HUES64 (cell line): ENCODE results near the gene FAM72C.
A peak's percentile ranks its signal among the peaks of the same experiment; 100 is the strongest.
"Not testable (repeated sequence)": the region's sequence is repeated elsewhere in the genome, so short reads cannot be mapped to it uniquely, and the experiment has no call there.

ENCODE experiments used
- H3K27ac ChIP-seq: 2 replicates; pipeline ENCODE4 v1.7.0; 2013; ENCODE audit warnings: low read depth, low read length, inconsistent platforms
- H3K27me3 ChIP-seq: 2 replicates; pipeline ENCODE4 v1.6.1; 2013; ENCODE audit warnings: mild to moderate bottlenecking, low read length; ENCODE audit not compliant: insufficient read depth
- H3K36me3 ChIP-seq: 2 replicates; pipeline ENCODE4 v1.6.1; 2013; ENCODE audit warnings: mild to moderate bottlenecking, low read length; ENCODE audit not compliant: insufficient read depth
- H3K4me1 ChIP-seq: 2 replicates; pipeline ENCODE4 v1.6.1; 2013; ENCODE audit warnings: mild to moderate bottlenecking, low read length, moderate library complexity; ENCODE audit not compliant: insufficient read depth
- H3K4me3 ChIP-seq: 2 replicates; pipeline ENCODE4 v1.5.1; 2013; ENCODE audit warnings: mild to moderate bottlenecking, low read length, moderate library complexity
- H3K9ac ChIP-seq: 2 replicates; pipeline ENCODE4 v1.6.1; 2013; ENCODE audit warnings: mild to moderate bottlenecking, low read depth, low read length
- H3K9me3 ChIP-seq: 2 replicates; pipeline ENCODE4 v1.6.1; 2013; ENCODE audit warnings: low read depth, low read length; ENCODE audit not compliant: insufficient read depth
- WGBS: fragments of 150-250, 120-280 bp; methylation state at CpG from one replicate; pipeline ENCODE4 v1.1.7; 2013; ENCODE audit warnings: missing lambda C conversion rate; 5-methylcytosine and 5-hydroxymethylcytosine counted together

Gene FAM72C

GRCh38 chr1:144002141-144002881 lies 30.5 kb upstream of the FAM72C start:
- WGBS, result 44% methylated on average over 3 of the region's 7 CpGs
- not testable (repeated sequence) for H3K4me1 ChIP-seq, H3K9me3 ChIP-seq, H3K4me3 ChIP-seq, H3K27me3 ChIP-seq, H3K27ac ChIP-seq, H3K9ac ChIP-seq, H3K36me3 ChIP-seq

GRCh38 chr1:144001077-144001476 lies 29.3 kb upstream of the FAM72C start:
- H3K36me3 ChIP-seq, H3K27ac ChIP-seq, H3K9me3 ChIP-seq, H3K27me3 ChIP-seq, H3K4me1 ChIP-seq, H3K4me3 ChIP-seq, H3K9ac ChIP-seq: not testable (repeated sequence)
- 88% methylated on average over 1 of the region's 8 CpGs for WGBS

- WGBS, result no CpG with 5 or more reads among the region's 6 CpGs
- H3K4me1 ChIP-seq, H3K9ac ChIP-seq, H3K27me3 ChIP-seq, H3K4me3 ChIP-seq, H3K27ac ChIP-seq, H3K36me3 ChIP-seq, H3K9me3 ChIP-seq: not testable (repeated sequence)
These were observed 24.2 kb upstream of the FAM72C start for GRCh38 chr1:143996020-143996419.

- WGBS, result no CpG with 5 or more reads among the region's 7 CpGs
- H3K27me3 ChIP-seq, H3K36me3 ChIP-seq, H3K27ac ChIP-seq, H3K4me3 ChIP-seq, H3K9ac ChIP-seq, H3K4me1 ChIP-seq, H3K9me3 ChIP-seq: not testable (repeated sequence)
These were observed 21.6 kb upstream of the FAM72C start for GRCh38 chr1:143993301-143993907.

- H3K9ac ChIP-seq, H3K27ac ChIP-seq, H3K9me3 ChIP-seq, H3K27me3 ChIP-seq, H3K4me1 ChIP-seq, H3K4me3 ChIP-seq, H3K36me3 ChIP-seq: not testable (repeated sequence)
- no CpG with 5 or more reads among the region's 4 CpGs for WGBS
These were observed 18.9 kb upstream of the FAM72C start for GRCh38 chr1:143990699-143991098.

- not testable (repeated sequence) for H3K4me1 ChIP-seq, H3K9ac ChIP-seq, H3K9me3 ChIP-seq, H3K4me3 ChIP-seq, H3K27me3 ChIP-seq, H3K36me3 ChIP-seq, H3K27ac ChIP-seq
- no CpG with 5 or more reads among the region's 1 CpG for WGBS
These were observed 17.9 kb upstream of the FAM72C start for GRCh38 chr1:143989719-143990118.

GRCh38 chr1:143989427-143989712 lies 17.6 kb upstream of the FAM72C start:
- H3K27ac ChIP-seq, H3K27me3 ChIP-seq, H3K9me3 ChIP-seq, H3K4me1 ChIP-seq, H3K36me3 ChIP-seq, H3K9ac ChIP-seq, H3K4me3 ChIP-seq: not testable (repeated sequence)
- no CpG with 5 or more reads among the region's 4 CpGs for WGBS

- not testable (repeated sequence) for H3K36me3 ChIP-seq, H3K27ac ChIP-seq, H3K4me3 ChIP-seq, H3K9ac ChIP-seq, H3K4me1 ChIP-seq, H3K27me3 ChIP-seq, H3K9me3 ChIP-seq
- WGBS, result no CpG with 5 or more reads among the region's 10 CpGs
These were observed 17.0 kb upstream of the FAM72C start for GRCh38 chr1:143988602-143989426.

- not testable (repeated sequence) for H3K9me3 ChIP-seq, H3K4me1 ChIP-seq, H3K36me3 ChIP-seq, H3K27me3 ChIP-seq, H3K27ac ChIP-seq, H3K9ac ChIP-seq, H3K4me3 ChIP-seq
- no CpG with 5 or more reads among the region's 1 CpG for WGBS
These were observed 16.1 kb upstream of the FAM72C start for GRCh38 chr1:143987868-143988267.

- H3K27me3 ChIP-seq, H3K36me3 ChIP-seq, H3K4me1 ChIP-seq, H3K9me3 ChIP-seq, H3K27ac ChIP-seq, H3K4me3 ChIP-seq, H3K9ac ChIP-seq: not testable (repeated sequence)
- WGBS, result 97% methylated on average over 2 of the region's 7 CpGs
These were observed 13.1 kb upstream of the FAM72C start for GRCh38 chr1:143984721-143985473.

GRCh38 chr1:143974416-143974815 lies 2.6 kb upstream of the FAM72C start:
- not testable (repeated sequence) for H3K4me1 ChIP-seq, H3K36me3 ChIP-seq, H3K27ac ChIP-seq, H3K27me3 ChIP-seq, H3K9ac ChIP-seq, H3K9me3 ChIP-seq
- WGBS, result 10% methylated on average over 2 of the region's 31 CpGs
- peak overlapping the region; percentile 34; the same call in 1 of the 2 replicates for H3K4me3 ChIP-seq
